Measurements from ENCODE around the gene CD300H.

The CD300H gene

DNA sequence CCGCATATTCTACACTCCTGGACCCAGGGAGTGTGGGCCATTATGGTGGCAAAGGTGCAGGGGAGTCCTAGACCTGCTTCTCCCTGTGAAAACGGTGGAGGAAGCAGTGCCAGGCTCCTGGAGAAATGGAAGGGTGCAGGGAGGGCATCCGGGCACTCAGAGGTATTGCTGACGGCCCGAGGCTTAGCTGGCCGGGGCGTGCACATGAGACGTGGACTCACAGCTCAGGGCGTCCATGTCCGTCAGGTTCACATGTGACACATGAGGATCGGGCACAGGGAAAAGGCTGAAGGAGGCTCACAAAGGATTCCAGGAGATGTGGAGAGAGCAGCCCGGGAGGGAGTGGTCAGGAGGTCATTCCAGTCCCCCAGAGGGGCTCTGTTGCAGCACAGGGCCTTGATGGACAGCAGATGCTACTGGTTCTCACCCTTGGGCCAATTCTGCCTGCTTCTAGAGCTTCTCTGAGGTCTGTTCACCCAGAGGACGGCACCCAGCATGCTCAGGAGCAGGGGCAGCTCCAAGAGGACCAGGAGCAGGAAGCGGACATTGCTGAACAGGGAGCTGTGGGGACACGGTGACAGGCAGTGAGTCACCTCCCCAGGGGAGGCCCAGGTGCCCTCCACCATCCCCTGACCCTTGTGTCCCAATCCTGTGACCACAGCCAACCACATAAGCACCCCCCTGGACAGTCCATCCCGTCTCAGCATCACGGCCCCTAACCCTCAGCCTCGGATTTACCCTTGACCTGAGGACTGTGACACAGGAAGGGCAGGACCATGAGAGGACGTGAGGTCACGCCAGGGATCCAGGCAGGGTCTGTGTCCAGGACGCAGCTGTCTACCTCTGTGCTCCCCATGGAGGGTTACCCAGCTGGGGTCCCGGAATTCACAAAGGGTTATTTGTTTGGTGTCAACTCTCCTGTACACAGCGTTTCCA lies 25.9 kb downstream of the CD300H start:
- Mint-ChIP-seq H3K27me3 (peaks cover 35 to 58% of the 10 kb centered on the region in 2 donors), H3K4me1 (ENCODE audit: low read depth in 2 of 2) (peaks cover 3 to 4% of the 10 kb centered on the region in 2 donors), H3K4me3 (no peak overlapping the region), H3K27ac (no peak overlapping the region), H3K9me3 (no peaks in the 10 kb centered on the region), H3K36me3 (ENCODE audit: insufficient read depth) (no peaks in the 10 kb centered on the region)
- DNase-seq (no peak), ATAC-seq (replicated peaks) (no peak)

DNA sequence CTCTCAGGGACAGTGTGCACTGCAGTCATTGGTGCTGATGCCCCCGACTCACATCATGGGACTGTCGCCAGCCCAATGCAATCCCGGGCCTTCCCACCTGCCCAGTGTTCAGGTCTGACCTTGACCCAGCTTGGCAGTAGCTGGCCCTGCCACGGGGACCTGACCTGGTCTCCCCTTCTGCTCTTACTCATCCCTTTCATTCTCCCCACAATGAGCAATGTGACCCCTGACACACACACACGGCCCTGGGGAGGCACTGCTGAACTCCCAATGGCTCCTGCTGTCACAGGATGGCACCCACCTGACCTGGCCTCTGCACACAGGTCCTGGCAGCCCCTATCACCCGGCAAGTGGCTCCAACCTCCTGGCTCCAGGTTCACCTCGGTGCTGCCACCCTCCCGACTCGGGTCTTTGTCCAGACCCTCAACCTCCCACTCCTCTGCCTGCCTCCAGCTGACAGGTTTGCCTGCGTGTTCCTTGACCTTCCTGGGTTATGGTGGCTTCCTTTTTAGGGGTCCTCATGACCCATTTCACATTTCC lies 28.0 kb downstream of the CD300H start:
- no peak overlapping the region for H3K4me3 Mint-ChIP-seq
- no peak for ATAC-seq (replicated peaks)
- no peak overlapping the region for H3K27ac Mint-ChIP-seq
- DNase-seq = no peak
- H3K9me3 Mint-ChIP-seq = no peaks in the 10 kb centered on the region
- peaks cover 2 to 3% of the 10 kb centered on the region in 2 donors for H3K4me1 Mint-ChIP-seq (ENCODE audit: low read depth in 2 of 2)
- no peaks in the 10 kb centered on the region for H3K36me3 Mint-ChIP-seq (ENCODE audit: insufficient read depth)
- peaks cover 48 to 67% of the 10 kb centered on the region in 2 donors for H3K27me3 Mint-ChIP-seq

DNA sequence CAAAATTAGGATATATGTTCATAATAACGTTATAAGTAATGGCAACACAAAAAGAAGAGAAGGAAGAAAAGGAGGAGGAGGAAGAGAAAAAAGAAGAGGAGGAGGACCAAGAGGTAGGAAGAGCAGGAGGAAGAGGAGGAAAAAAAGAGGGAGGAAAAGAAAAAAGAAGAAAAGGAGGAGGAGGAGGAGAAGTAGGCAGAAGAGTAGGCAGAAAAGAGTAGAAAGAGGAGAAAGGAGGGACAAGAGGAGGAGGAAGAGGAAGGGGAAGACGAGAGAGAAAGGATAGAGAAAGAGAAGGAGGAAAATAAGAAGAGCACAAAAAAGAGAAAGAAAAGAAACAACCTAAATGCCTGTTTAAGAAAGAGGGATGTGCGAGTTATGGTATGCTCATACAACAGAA lies 30.4 kb downstream of the CD300H start:
- H3K4me1 Mint-ChIP-seq (ENCODE audit: low read depth in 2 of 2) = peaks cover 3 to 4% of the 10 kb centered on the region in 2 donors
- peaks cover 57 to 71% of the 10 kb centered on the region in 2 donors for H3K27me3 Mint-ChIP-seq
- no peak for ATAC-seq (replicated peaks)
- no peaks in the 10 kb centered on the region for H3K9me3 Mint-ChIP-seq
- no peak overlapping the region for H3K27ac Mint-ChIP-seq
- H3K4me3 Mint-ChIP-seq = no peak overlapping the region
- no peak for DNase-seq
- H3K36me3 Mint-ChIP-seq (ENCODE audit: insufficient read depth) = no peaks in the 10 kb centered on the region

DNA sequence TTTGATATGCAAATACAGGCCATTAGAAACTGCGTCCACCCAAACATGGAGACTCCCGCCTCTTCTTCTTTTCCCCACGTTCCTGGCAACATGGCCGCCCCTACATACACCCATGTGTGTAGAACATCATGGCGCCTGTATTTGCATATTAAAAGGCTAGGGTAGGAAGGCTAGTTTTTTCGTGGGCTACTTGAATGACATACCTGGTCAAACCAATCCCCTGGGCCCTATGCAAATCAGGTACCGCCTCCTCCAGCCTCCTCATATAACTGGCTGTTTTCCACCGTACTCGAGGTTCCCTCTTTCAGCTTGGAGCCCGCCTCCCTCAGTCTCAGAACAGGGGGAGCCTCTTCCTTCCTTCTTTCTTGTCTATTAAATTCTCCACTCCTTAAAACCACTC lies 35.2 kb downstream of the CD300H start:
- Mint-ChIP-seq H3K4me3 (no peak overlapping the region), H3K27ac (no peak overlapping the region), H3K36me3 (ENCODE audit: insufficient read depth) (no peaks in the 10 kb centered on the region), H3K9me3 (no peaks in the 10 kb centered on the region), H3K4me1 (ENCODE audit: low read depth in 2 of 2) (peaks cover 8% of the 10 kb centered on the region in 2 donors), H3K27me3 (peaks cover 54 to 79% of the 10 kb centered on the region in 2 donors)
- ATAC-seq (replicated peaks) (peak; percentile 55), DNase-seq (no peak)

DNA sequence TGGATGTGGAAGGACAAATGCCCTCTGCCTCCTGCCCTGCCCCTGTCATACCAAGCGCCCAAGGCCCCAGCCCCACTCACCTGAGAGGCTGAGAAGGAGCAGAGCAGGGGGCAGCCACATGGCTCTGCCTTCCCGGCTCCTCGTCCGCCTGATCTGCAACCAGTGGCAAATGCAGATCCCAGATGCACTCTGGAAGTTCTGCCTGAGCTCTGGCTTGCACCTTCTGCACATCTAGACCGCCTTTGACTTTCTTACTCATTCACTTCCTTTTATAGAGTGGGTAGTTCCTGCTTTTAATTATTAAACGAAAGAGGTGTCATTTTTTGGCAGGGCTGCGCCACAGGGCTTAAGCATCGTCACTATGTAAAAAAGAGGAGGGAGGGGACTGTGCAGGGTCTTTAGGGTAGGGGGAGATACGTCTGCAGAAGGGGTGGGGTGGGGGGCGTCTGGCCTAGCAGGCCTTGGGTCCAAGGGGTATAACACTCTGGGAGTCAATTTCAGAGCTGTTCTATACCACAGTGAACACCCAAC lies 36.0 kb downstream of the CD300H start, which contains the start of gene CD300LB:
CD300LB (minus strand) TSS at position 245 of the 531 bp plus-strand sequence; CDS start at position 120, 125 bp downstream.
- DNase-seq (no peak), ATAC-seq (replicated peaks) (no peak)
- no peaks in the 10 kb centered on the region for H3K36me3 Mint-ChIP-seq (ENCODE audit: insufficient read depth)
- peak within 1 kb of the TSS in 1 of 2 donors; percentile 59 for H3K27ac Mint-ChIP-seq
- H3K4me1 Mint-ChIP-seq (ENCODE audit: low read depth in 2 of 2) = peaks cover 8% of the 10 kb centered on the region in 2 donors
- H3K27me3 Mint-ChIP-seq = peaks cover 46 to 79% of the 10 kb centered on the region in 2 donors
- peak within 1 kb of the TSS; percentile 26 to 51 for H3K4me3 Mint-ChIP-seq
- H3K9me3 Mint-ChIP-seq = no peaks in the 10 kb centered on the region

DNA sequence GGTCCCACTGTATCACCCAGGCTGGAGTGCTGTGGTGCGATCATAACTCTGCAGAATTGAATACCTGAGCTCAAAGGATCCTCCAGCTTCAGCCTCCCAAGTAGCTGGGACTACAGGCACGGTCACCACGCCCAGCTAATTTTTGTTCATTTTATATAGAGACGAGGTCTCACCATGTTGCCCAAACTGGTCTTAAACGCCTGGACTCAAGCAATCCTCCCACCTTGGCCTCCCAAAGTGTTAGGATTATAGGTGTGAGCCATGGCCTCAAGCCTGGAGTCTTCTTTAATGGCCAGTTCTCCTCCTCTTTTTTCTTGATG lies 36.5 kb downstream of the CD300H start:
- Mint-ChIP-seq H3K27ac (peak overlapping the region in 1 of 2 donors; percentile 59), H3K9me3 (no peaks in the 10 kb centered on the region), H3K4me3 (no peak overlapping the region), H3K4me1 (ENCODE audit: low read depth in 2 of 2) (peaks cover 8% of the 10 kb centered on the region in 2 donors), H3K27me3 (peaks cover 47 to 80% of the 10 kb centered on the region in 2 donors), H3K36me3 (ENCODE audit: insufficient read depth) (no peaks in the 10 kb centered on the region)
- ATAC-seq (replicated peaks) (no peak), DNase-seq (no peak)

DNA sequence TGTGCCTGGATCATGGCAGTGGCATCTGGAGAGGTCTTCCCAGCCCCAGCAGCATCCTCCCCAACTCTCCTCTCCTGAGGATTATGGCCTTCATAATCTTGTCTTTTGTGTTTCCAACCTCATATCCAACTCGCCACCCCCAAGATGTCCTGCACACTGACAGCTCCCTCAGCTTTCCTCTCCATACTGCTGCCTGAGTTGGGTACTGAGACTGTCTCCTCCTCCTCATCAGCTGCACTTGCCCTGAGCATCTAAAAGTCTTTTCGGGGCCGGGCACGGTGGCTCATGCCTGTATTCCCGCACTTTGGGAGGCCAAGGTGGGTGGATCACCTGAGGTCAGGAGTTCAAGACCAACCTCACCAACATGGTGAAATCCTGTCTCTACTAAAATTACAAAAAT lies 38.1 kb downstream of the CD300H start:
- Mint-ChIP-seq H3K27ac (peak overlapping the region in 1 of 2 donors; percentile 57), H3K36me3 (ENCODE audit: insufficient read depth) (no peaks in the 10 kb centered on the region), H3K4me1 (ENCODE audit: low read depth in 2 of 2) (peaks cover 8% of the 10 kb centered on the region in 2 donors), H3K9me3 (no peaks in the 10 kb centered on the region), H3K4me3 (no peak overlapping the region), H3K27me3 (peaks cover 52 to 90% of the 10 kb centered on the region in 2 donors)
- no peak for DNase-seq
- no peak for ATAC-seq (replicated peaks)

DNA sequence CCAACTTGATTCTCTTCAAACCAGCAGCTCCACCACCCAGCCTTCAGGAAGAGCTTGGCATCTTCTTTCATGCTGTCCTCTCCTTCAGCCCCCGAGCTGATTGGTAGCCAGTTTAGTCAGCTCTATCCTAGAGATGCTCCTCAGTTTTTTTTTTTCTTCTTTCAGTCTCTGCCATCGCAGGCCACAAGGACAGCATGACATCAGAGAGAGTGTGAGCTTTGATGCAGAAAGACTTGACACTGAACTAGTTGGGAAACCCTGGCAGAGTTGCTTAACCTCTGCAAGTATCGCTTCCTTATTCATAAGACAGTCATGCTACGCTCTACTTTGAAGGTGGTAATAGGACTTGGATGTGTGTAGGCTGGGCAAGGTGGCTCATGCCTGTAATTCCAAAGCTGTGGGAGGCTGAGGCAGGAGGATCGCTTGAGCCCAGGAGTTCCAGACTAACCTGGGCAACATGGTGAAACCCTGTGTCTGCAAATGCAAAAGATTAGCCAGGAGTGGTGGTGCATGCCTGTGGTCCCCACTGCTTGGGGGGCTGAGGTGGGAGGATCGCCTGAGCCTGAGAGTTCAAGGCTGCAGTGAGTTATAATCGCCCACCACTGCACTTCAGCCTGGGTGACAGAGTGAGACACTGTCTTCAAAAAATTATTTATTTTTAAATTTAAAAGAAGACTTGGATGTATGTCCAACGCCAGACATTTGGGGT lies 38.7 kb downstream of the CD300H start:
- Mint-ChIP-seq H3K4me3 (no peak overlapping the region), H3K9me3 (no peaks in the 10 kb centered on the region), H3K27ac (no peak overlapping the region), H3K4me1 (ENCODE audit: low read depth in 2 of 2) (peaks cover 8% of the 10 kb centered on the region in 2 donors), H3K36me3 (ENCODE audit: insufficient read depth) (no peaks in the 10 kb centered on the region), H3K27me3 (peaks cover 51 to 95% of the 10 kb centered on the region in 2 donors)
- peak; percentile 47 for ATAC-seq (replicated peaks)
- DNase-seq = no peak

DNA sequence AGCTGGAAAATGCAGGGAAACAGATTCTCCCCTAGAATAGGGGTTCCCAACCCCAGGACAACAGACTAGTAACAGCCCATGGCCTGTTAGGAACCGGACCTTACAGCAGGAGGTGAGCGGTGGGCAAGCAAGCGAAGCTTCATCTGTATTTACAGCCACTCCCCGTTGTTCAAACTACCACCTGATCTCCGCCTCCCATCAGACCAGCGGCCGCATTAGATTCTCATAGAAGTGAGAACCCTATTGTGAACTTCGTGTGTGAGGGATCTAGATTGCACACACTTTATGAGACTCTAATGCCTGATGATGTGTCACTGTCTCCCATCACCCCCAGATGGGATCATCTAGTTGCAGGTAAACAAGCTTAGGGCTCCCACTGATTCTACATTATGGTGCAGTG lies 39.6 kb downstream of the CD300H start:
- no peak overlapping the region for H3K4me3 Mint-ChIP-seq
- H3K9me3 Mint-ChIP-seq = peaks cover 0 to 3% of the 10 kb centered on the region in 2 donors
- no peak for DNase-seq
- ATAC-seq (replicated peaks) = no peak
- H3K27me3 Mint-ChIP-seq = peaks cover 51 to 95% of the 10 kb centered on the region in 2 donors
- H3K27ac Mint-ChIP-seq = no peak overlapping the region
- no peaks in the 10 kb centered on the region for H3K36me3 Mint-ChIP-seq (ENCODE audit: insufficient read depth)
- peaks cover 5% of the 10 kb centered on the region in 2 donors for H3K4me1 Mint-ChIP-seq (ENCODE audit: low read depth in 2 of 2)

DNA sequence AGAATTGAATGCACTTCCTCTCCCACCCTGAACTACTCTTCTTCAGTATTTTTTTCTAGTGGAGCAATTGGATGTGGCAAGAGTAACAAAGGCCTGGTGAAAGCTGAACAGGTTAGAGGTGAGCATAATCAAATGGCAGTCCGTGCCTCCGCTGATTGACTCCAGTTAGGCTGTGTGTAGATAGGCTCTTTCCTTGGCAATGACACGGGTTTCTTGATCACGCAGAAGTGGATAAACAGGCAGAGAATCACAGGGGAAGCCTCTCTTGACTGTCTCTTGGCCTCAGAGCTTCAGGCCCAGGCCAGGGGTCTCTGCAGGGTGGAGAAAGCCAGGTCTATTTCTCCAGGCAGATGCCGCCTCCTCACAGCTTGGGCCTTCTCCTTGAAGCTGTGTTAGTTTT lies 40.2 kb downstream of the CD300H start:
- Mint-ChIP-seq H3K27me3 (peaks cover 49 to 95% of the 10 kb centered on the region in 2 donors), H3K27ac (no peak overlapping the region), H3K4me3 (no peak overlapping the region), H3K9me3 (peaks cover 0 to 3% of the 10 kb centered on the region in 2 donors), H3K36me3 (ENCODE audit: insufficient read depth) (no peaks in the 10 kb centered on the region), H3K4me1 (ENCODE audit: low read depth in 2 of 2) (peaks cover 5% of the 10 kb centered on the region in 2 donors)
- DNase-seq (no peak), ATAC-seq (replicated peaks) (no peak)

DNA sequence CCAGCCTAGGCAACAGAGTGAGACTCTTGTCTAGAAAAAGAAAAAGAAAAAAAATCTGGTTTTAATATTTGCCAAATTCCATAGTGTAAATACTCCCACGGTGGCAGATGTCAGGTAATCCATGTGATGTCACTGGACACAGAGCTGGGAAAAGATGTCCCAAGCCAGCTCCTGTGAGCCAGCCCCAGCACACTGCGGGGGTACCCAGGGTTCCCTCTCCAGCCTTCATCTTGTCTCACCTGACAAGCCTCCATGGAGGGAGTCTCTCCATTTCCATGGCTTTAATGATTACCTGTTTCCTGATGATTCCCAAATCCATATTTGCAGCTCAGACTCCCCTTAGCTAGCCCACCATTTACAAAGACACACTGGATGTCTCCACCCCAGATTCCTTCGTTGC lies 40.6 kb downstream of the CD300H start:
- no peak overlapping the region for H3K27ac Mint-ChIP-seq
- H3K36me3 Mint-ChIP-seq (ENCODE audit: insufficient read depth) = no peaks in the 10 kb centered on the region
- peaks cover 47 to 95% of the 10 kb centered on the region in 2 donors for H3K27me3 Mint-ChIP-seq
- DNase-seq = no peak
- H3K4me3 Mint-ChIP-seq = no peak overlapping the region
- ATAC-seq (replicated peaks) = no peak
- peaks cover 6 to 8% of the 10 kb centered on the region in 2 donors for H3K4me1 Mint-ChIP-seq (ENCODE audit: low read depth in 2 of 2)
- peaks cover 0 to 3% of the 10 kb centered on the region in 2 donors for H3K9me3 Mint-ChIP-seq

DNA sequence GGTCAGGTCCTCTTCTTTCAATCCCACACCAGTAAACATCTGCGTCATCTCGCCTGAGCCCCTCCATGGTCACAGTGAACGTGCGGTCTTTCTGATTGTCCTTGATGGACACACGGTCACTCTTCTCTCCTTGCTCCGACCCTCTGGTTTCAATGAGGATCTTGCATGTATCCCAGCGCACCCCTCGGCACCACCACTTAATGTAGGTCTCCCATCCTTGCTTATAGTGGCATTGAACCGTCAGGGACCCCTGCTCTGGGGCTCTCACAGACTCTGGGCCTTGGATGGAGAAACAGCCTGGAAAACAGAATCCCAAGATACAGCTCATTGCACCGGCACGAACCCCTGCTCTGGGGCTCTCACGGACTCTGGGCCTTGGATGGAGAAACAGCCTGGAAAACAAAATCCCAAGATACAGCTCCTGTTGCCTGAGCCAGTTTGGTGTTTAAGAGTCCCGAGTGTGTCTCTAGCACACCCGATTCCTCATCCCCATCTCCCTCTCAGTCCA lies 41.5 kb downstream of the CD300H start:
- Mint-ChIP-seq H3K4me1 (ENCODE audit: low read depth in 2 of 2) (peaks cover 7 to 8% of the 10 kb centered on the region in 2 donors), H3K9me3 (peaks cover 0 to 3% of the 10 kb centered on the region in 2 donors), H3K27me3 (peaks cover 47 to 95% of the 10 kb centered on the region in 2 donors), H3K36me3 (ENCODE audit: insufficient read depth) (no peaks in the 10 kb centered on the region), H3K4me3 (no peak overlapping the region), H3K27ac (no peak overlapping the region)
- ATAC-seq (replicated peaks) (no peak), DNase-seq (no peak)

DNA sequence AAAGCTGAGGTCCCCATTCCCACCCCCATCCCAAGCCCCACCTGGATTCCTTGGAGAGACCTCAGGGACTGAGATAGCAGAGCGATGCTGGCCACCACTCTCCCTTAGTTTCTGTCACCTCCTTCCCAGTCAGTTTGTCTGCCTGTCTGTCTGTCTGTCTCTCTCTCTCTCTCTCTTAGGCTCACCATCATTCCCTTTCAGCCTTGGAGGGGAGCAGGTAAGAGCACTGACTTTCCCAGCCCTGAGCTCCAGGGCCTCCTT lies 41.9 kb downstream of the CD300H start:
- Mint-ChIP-seq H3K27me3 (peaks cover 45 to 94% of the 10 kb centered on the region in 2 donors), H3K36me3 (ENCODE audit: insufficient read depth) (no peaks in the 10 kb centered on the region), H3K4me3 (no peak overlapping the region), H3K9me3 (peaks cover 0 to 3% of the 10 kb centered on the region in 2 donors), H3K4me1 (ENCODE audit: low read depth in 2 of 2) (peaks cover 7 to 9% of the 10 kb centered on the region in 2 donors), H3K27ac (no peak overlapping the region)
- ATAC-seq (replicated peaks) (no peak), DNase-seq (no peak)
